IMR-90 (cell line): ENCODE results near the gene STUM.

ENCODE experiments used
- CEBPB ChIP-seq: IDR thresholded peaks from 2 replicates; pipeline ENCODE4 v1.6.1; 2012; ENCODE audit warnings: low read depth, low read length, improper control_type of control experiment
- CHD1 ChIP-seq: IDR thresholded peaks from 2 replicates; pipeline ENCODE4 v1.6.1; 2012; ENCODE audit warnings: low read depth, low read length, improper control_type of control experiment
- CTCF ChIP-seq: conservative IDR thresholded peaks from 2 replicates; pipeline ENCODE4 v1.5.1; 2012; ENCODE audit warnings: mild to moderate bottlenecking, low read depth, low read length, improper control_type of control experiment
- FOS ChIP-seq: fragments of 150-350 bp; IDR thresholded peaks from 2 replicates; pipeline ENCODE4 v1.6.1; 2016; ENCODE audit warnings: low read depth, low read length
- MAFK ChIP-seq: IDR thresholded peaks from 2 replicates; pipeline ENCODE4 v1.6.1; 2012; ENCODE audit warnings: low read depth, low read length, improper control_type of control experiment
- MAZ ChIP-seq: IDR thresholded peaks from 2 replicates; pipeline ENCODE4 v1.6.1; 2012; ENCODE audit warnings: low read depth, mild to moderate bottlenecking, low read length, improper control_type of control experiment, moderate library complexity, borderline replicate concordance
- MXI1 ChIP-seq: IDR thresholded peaks from 2 replicates; pipeline ENCODE4 v1.6.1; 2012; ENCODE audit warnings: low read depth, mild to moderate bottlenecking, low read length, moderate library complexity, borderline replicate concordance
- NFE2L2 ChIP-seq: fragments of 150-350 bp; IDR thresholded peaks from 2 replicates; pipeline ENCODE4 v1.6.1; 2016; ENCODE audit warnings: low read depth, mild to moderate bottlenecking, low read length
- POLR2A ChIP-seq: IDR thresholded peaks from 2 replicates; pipeline ENCODE4 v1.6.1; 2012; ENCODE audit warnings: mild to moderate bottlenecking, low read depth, low read length
- RAD21 ChIP-seq: IDR thresholded peaks from 2 replicates; pipeline ENCODE4 v1.6.1; 2012; ENCODE audit warnings: low read length, improper control_type of control experiment
- RCOR1 ChIP-seq: IDR thresholded peaks from 2 replicates; pipeline ENCODE4 v1.6.1; 2012; ENCODE audit warnings: mild to moderate bottlenecking, low read length, improper control_type of control experiment; ENCODE audit not compliant: insufficient replicate concordance
- RFX5 ChIP-seq: IDR thresholded peaks from 2 replicates; pipeline ENCODE4 v1.8.0; 2012; ENCODE audit warnings: low read depth, mild to moderate bottlenecking, low read length, moderate library complexity
- SMC3 ChIP-seq: fragments of 150-350 bp; IDR thresholded peaks from 2 replicates; pipeline ENCODE4 v1.6.1; 2016; ENCODE audit warnings: low read depth, mild to moderate bottlenecking, antibody characterized with exemption, low read length, moderate library complexity
- USF2 ChIP-seq: fragments of 150-350 bp; IDR thresholded peaks from 2 replicates; pipeline ENCODE4 v1.6.1; 2017; ENCODE audit warnings: mild to moderate bottlenecking, antibody characterized with exemption, low read length, low read depth

GRCh38 chr1:226550672-226551041 is 2.1 kb downstream of the STUM start:
- no peak for TF ChIP-seq CTCF
- TF ChIP-seq USF2 = no peak
- no peak for TF ChIP-seq RAD21
- no peak for TF ChIP-seq CHD1
- no peak for TF ChIP-seq MAZ
- TF ChIP-seq POLR2A = no peak
- no peak for TF ChIP-seq RFX5
- no peak for TF ChIP-seq CEBPB
- no peak for TF ChIP-seq RCOR1
- TF ChIP-seq SMC3 = no peak
- no peak for TF ChIP-seq NFE2L2
- no peak for TF ChIP-seq MXI1
- TF ChIP-seq MAFK = no peak
- no peak for TF ChIP-seq FOS
